DMS 273 (cell line): ENCODE results near the gene TSPAN18.

Experiments used
- DNase-seq: peaks from one replicate; lab custom pipeline; 2025; ENCODE audit not compliant: unreplicated experiment; lab: John Stamatoyannopoulos, UW

Gene TSPAN18

DNA sequence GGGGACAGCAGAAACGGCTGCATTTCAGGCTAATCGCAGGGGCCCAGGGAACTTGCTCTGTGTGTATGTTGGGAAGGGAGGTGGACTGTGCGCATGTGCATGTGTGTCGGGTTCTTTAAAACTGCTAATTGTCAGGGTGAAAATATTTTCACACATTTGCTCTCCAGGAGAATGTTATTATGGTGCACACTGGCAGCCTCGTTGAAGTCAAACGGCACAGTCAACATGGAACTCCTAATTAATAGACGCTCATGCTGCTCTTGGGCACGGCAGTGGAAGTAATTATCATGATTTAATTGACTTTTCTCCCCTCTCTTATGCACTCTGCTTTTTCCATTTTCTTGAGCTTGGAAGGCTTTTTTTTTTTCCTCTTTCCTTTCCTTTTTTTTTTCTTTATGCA lies 92.6 kb downstream of the TSPAN18 start:
- no peak for DNase-seq

GRCh38 chr11:44822369-44822768 lies 95.6 kb downstream of the TSPAN18 start:
- DNase-seq: no peak

DNA sequence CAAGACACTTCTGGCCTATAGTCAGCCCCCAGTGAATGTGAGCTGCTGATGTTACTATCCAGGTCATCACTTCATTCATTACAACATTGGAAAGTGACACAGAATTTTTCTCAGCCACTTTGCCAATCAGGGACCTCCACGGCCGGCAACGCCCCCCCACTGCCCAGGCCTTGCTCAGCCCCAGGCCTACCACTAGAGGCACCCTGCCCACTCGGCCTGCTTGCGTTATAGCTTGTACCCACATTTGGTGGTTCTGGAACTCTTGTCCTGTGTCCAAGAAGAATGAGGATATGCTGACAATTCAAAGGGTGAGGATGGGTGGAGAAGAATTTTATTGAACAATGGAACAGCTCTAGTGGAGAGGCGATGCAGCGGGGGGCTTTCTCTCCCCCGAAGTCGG lies 96.2 kb downstream of the TSPAN18 start:
- peak; percentile 10 for DNase-seq

- DNase-seq: no peak
Observed at GRCh38 chr11:44823868-44824267, 97.1 kb downstream of the TSPAN18 start.

GRCh38 chr11:44824300-44824704 lies 97.5 kb downstream of the TSPAN18 start:
- DNase-seq: no peak

DNA sequence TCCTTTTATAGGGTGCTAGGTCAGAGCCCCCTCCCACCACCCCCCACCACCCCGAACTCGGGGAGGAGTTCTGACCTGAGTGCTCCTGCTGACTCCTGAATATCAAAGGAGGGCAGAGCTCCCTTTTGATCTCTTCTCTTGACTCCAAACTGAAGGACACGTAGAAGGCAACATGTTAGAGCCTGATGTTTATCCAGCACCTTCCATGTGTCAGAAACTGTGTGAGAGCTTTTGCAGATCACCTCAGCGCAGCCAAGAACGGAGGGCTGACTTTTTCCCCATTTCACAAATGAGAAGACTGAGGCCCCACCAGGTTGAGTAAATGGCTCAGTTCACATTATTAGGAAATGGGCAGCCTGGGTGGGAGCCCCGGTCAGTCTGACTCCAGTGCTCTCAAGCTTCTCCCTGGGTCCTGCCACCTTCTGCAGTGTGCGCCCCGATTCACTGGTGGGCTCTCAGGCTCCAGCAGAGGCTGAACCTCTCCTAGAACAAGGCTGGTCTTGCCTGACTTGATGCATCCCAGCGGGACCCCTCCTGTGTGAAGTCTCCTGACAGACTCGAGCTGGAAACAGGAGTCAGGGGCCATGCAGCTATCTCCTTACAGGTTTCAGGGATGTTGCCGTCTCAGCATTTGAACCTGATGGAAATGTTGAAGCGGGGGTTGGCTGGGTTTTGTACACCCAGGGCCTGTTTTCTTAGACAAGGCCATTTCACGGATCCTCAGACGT lies 98.5 kb downstream of the TSPAN18 start:
- no peak for DNase-seq

GRCh38 chr11:44826922-44827643 lies 100.3 kb downstream of the TSPAN18 start:
- no peak for DNase-seq

DNA sequence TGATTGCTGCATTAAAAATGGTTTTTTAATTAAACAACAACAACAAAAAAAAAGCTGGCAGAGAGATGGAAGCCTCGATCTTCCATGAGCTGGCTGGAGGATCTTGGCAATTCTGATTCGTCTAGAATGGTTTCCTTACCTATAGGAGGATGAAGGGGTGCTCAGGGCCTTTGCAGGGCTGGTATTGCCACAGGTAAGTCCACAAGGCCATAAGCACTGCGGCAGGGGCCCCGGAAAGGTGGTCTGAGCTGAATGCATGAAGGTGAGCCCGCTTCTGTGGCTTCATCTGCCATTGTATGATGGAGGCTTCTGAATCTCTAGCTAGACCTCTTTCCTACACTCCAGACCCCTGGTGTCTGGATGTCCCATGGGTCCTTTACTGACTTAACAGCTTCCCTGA lies 101.5 kb downstream of the TSPAN18 start:
- DNase-seq: no peak

DNA sequence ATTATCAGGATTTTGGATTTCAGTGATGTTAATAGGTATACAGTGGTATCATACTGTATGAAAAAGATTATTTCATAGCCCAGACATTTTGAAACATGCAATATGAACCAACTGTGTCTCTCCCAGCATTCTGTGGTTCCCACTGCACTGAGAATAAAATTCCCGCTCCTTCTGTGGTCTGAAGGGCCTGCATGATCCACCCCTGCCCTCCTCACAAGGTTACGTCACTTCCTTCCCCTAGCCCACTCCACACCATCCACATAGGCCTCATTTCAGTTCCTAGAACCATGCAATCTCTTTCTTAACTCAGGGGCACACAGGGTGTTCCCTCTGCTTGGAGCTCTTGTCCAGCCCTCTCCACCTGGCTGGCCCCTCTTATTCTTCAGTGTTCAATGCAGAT lies 103.1 kb downstream of the TSPAN18 start:
- no peak for DNase-seq

GRCh38 chr11:44831605-44832394 lies 105.0 kb downstream of the TSPAN18 start:
- DNase-seq: no peak

DNA sequence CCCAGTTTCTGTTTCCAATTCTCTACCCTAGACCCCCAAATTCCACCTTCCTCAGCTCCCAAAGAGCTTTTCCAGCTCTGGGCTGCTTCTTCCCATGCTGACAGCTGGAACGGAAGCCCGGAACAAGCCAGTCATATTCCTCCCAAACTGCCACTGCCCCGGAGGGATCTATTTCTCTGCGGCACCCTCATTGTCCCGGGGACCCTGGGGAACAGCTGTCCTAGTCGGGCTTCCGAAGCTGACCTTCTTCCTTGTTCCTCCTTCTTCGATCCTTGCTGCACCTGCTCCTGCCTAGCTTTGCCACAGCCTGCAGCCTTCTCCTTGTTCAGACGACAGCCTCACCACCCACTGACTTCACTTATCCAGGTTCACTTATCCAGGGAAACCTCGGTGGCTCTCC lies 105.7 kb downstream of the TSPAN18 start:
- no peak for DNase-seq

DNA sequence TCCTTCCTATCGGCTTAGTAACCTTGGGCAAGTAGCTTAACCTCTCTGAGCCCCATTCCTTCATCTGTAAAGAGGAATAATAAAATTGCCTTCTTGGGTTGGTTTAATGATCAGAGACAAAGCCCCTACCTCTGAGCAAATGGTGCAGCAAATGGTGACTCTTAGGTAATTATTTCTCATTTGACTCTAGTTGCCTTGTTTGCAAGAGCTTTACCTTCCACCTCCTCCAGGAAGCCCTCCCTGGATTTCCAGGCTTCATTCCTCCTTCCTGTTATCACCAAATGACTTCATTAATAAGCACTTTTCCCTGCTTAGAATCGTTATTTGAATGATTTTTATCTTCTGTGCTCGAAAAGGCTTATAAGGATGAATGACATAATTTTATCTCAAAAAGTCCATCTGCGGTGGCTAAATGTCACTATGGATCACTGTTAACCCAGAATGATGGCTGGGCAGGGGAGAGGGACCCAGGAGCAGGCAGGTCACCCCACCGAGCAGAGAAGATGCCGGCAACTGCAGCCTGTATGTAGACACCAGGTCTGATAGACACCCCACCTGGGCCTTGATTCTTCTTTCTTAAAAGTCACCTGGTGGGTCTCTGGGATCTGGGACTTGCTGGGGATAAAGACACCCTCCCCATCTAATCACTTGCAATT lies 106.6 kb downstream of the TSPAN18 start:
- DNase-seq: no peak

GRCh38 chr11:44833877-44834452 lies 107.2 kb downstream of the TSPAN18 start:
- DNase-seq: no peak

- no peak for DNase-seq
Observed at GRCh38 chr11:44834846-44835245, 108.1 kb downstream of the TSPAN18 start.

DNA sequence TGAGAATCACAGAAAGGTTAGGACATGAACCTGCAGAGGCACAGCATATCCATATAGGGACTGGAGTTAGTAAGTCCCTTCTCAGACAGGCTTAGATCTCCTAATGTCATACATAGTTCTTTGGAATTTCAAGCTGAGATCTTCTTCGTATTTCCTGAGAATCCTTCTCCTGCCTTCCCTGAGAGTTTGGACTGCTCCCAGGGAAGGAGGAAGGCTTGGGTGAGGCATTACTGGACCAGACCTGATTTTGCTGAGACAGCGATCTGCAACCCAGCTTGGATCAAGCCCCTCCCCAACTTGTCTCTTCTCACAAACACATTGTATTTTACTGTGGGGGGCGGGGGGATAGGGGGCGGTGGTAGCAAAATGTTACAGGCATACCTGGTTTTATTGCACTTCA lies 108.5 kb downstream of the TSPAN18 start:
- DNase-seq: no peak

- no peak for DNase-seq
Observed at GRCh38 chr11:44835938-44836337, 109.2 kb downstream of the TSPAN18 start.

GRCh38 chr11:44837661-44838060 lies 110.9 kb downstream of the TSPAN18 start:
- DNase-seq: no peak

DNA sequence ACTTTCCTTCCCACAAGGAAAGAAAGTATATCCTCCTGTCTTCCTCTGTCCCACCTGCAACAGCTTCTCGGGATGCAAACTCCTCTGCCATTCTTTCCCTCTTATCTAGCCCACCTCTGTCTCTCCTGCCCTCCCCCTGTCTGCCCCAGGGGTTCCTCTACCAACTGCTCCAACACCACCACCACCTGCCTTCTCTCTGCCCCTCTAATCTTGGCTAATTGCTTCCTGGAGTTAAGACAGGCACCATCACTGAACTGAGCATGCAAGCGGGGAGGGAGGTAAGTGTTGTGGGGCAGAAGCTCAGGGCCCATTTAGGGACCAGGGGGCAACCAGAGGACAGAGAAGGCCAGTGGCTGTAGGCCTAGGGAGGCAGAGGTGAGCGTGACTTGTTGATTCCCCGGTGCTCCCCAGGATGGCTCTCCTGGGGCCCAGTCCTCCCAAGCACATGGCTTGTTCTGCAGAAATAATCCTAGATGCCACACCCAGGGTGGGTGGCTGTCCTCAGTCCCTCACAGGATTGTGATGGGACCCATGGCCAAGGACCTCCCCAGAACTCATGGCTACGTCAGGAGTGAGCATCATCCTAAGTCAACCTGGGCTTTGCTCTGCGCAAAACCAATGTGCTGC lies 112.8 kb downstream of the TSPAN18 start:
- DNase-seq: peak; percentile 62

DNA sequence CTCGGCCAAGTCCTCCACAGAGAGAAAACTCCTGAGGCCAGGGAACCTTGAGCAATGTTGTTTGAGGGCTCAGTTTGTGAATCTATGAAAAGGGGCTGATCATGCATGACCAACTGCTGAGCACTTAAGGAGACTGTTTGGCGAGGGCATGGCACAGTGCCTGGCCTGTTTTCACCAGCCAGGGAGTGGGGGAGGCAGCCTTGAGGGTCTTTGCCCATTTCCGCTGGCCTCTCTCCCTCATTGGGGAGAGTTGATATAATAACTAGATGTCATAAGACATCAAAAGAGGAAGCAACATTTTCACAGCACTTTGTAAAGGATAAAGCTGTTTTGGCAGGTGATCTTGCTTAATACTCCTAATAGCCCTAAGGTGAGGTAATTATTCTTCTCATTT lies 113.3 kb downstream of the TSPAN18 start:
- DNase-seq: no peak

- peak; percentile 40 for DNase-seq
Observed at GRCh38 chr11:44840521-44841251, 113.9 kb downstream of the TSPAN18 start.
